Panc1 (cell line): ENCODE data around the gene PMFBP1. TPM values are rescaled to one million over a fixed set of nuclear protein-coding genes. Genes with fewer than 3 reads are reported as not detected.

Source experiments
- ATAC-seq: fragments of 200-7000 bp; cut with Tn5 transposase; 2 replicates; pipeline ENCODE4 v1.9.1; 2020; ENCODE audit warnings: mild to moderate bottlenecking, moderate library complexity
- BruUV-seq: library from RNA; stranded (reverse); fragments of 400-500 nt; replicated peaks from 2 replicates; lab custom pipeline; 2021; lab: Mats Ljungman, UMichigan
- CTCF ChIA-PET: fragments of 300-600 bp; sonication (Branson Sonifier 250); formaldehyde crosslinking; loops from one replicate; lab custom pipeline; 2022; ENCODE audit warnings: antibody characterized with exemption; lab: Charles Lee
- POLR2A ChIA-PET: fragments of 300-600 bp; sonication (Branson Sonifier 250); formaldehyde crosslinking; loops from one replicate; lab custom pipeline; 2022; ENCODE audit warnings: antibody characterized with exemption; lab: Charles Lee
- DNase-seq: peaks from one replicate; pipeline ENCODE4 v3.0.0-alpha.2; 2010; ENCODE audit warnings: low read depth, low spot score
- H3K27ac ChIP-seq: 2 replicates; pipeline ENCODE4 v1.5.1; 2011; ENCODE audit warnings: mild to moderate bottlenecking, low read length, inconsistent platforms
- H3K27me3 ChIP-seq: fragments of 200-500 bp; sonication (Bioruptor generic); 2 replicates; pipeline ENCODE4 v1.6.0; 2014; ENCODE audit warnings: low read length, inconsistent platforms; ENCODE audit not compliant: control insufficient read depth, insufficient read depth
- H3K36me3 ChIP-seq: fragments of 200-500 bp; sonication (Bioruptor generic); 2 replicates; pipeline ENCODE4 v1.5.1; 2014; ENCODE audit warnings: inconsistent platforms, mild to moderate bottlenecking, low read length, moderate library complexity; ENCODE audit not compliant: control insufficient read depth, insufficient read depth
- H3K4me1 ChIP-seq: 2 replicates; pipeline ENCODE4 v1.5.1; 2011; ENCODE audit warnings: inconsistent platforms, mild to moderate bottlenecking, low read length, moderate library complexity; ENCODE audit not compliant: control insufficient read depth, insufficient read depth
- H3K4me3 ChIP-seq, 2 experiments: 2 replicates each; pipeline ENCODE4 v1.5.1; 2011 to 2012; ENCODE audit warnings: low read depth in 2 of 2, low read length in 2 of 2, mild to moderate bottlenecking in 2 of 2, inconsistent platforms in 1 of 2, moderate library complexity in 1 of 2
- H3K9me3 ChIP-seq: fragments of 200-500 bp; sonication (Bioruptor generic); 2 replicates; pipeline ENCODE4 v1.5.1; 2014; ENCODE audit warnings: low read depth, mild to moderate bottlenecking, inconsistent platforms, low read length, moderate library complexity; ENCODE audit not compliant: control insufficient read depth, insufficient read depth
- POLR2AphosphoS5 ChIP-seq: IDR thresholded peaks from 2 replicates; pipeline ENCODE4 v1.6.1; 2012; ENCODE audit warnings: mild to moderate bottlenecking, low read depth, low read length, moderate library complexity
- SIN3A ChIP-seq: IDR thresholded peaks from 2 replicates; pipeline ENCODE4 v1.6.1; 2012; ENCODE audit warnings: low read depth, mild to moderate bottlenecking, low read length, moderate library complexity, borderline replicate concordance; ENCODE audit not compliant: insufficient read depth
- TCF7L2 ChIP-seq: IDR thresholded peaks from 2 replicates; pipeline ENCODE4 v1.6.1; 2011; ENCODE audit warnings: mild to moderate bottlenecking, low read depth, low read length, inconsistent platforms
- in situ Hi-C: cut with HindIII; loops from 2 replicates; pipeline ENCODE4 v1.10.0; 2016; ENCODE audit warnings: low sequenced_read_pairs, low pct_unique_long_range_greater_than_20kb
- intact Hi-C: fragments of 100-400 bp; cut with micrococcal nuclease; formaldehyde crosslinking; loops from one replicate; pipeline ENCODE4 v1.10.0; 2022; ENCODE audit not compliant: unreplicated experiment
- total RNA-seq: library from RNA; stranded (reverse); gene quantifications from one replicate; pipeline ENCODE4 v1.2.1, GENCODE V29; 2021; ENCODE audit not compliant: unreplicated experiment
- TF ChIP-seq, protein P1 (sequence below): fragments of 450-650 bp; IDR thresholded peaks from 2 replicates; pipeline ENCODE4 v1.5.1; 2017; ENCODE audit warnings: mild to moderate bottlenecking
- TF ChIP-seq, protein P2 (sequence below), 2 experiments: IDR thresholded peaks; 2 replicates each; pipeline ENCODE4 v1.6.1; 2011 to 2012; ENCODE audit warnings: low read depth in 2 of 2, control low read depth in 1 of 2, low read length in 1 of 2, mild to moderate bottlenecking in 1 of 2, moderate library complexity in 1 of 2; ENCODE audit not compliant: insufficient read depth in 1 of 2

The PMFBP1 gene
- total RNA-seq, 1 experiment from 2014 or later: 0.10 TPM

DNA sequence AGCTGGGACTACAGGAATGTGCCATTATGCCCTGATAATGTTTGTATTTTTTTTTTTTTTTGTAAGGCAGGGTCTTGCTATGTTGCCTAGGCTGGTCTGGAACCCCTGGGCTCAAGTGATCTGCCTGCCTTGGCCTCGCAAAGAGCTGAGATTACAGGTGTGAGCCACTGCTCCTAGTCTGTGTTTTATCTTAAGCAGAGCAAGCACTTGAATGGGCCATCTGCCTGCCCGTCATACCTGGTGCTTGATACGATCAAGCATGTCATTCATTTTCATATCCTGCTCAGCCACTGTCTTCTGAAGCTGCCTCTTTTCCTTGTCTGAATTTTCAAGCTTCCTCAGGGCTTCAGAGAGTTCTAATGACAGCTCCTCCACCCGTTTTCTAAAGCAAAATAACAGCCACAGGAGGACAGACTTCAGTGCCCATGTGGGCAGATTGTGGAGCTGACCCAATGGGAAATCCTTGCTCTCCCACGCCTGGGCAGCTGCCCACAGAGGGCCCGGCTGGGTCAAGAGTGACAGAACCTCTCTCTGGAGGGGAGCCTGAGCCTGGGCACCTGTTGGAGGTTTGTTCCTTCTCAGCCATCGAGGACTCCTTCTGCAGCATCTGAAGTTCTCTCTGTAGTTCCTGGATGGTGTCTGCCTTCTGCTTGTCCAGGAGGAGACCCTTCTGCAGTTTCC, 41.8 kb downstream of the PMFBP1 start:
- ATAC-seq: no peak
- H3K36me3 ChIP-seq: no peaks in the 10 kb centered on the region
- peaks cover 2% of the 10 kb centered on the region; the same call in 1 of the 2 replicates for H3K27me3 ChIP-seq
- ChIA-PET POLR2A (no interaction called here), CTCF (interaction anchor here (0.6 to 0.7 kb wide), 2 partner anchors 24 to 285 kb away, joined by 6 to 10 read pairs; no protein-coding TSS in a partner anchor)
- no peak overlapping the region for H3K27ac ChIP-seq
- H3K9me3 ChIP-seq: no peaks in the 10 kb centered on the region
- in situ Hi-C loops (no loop called here), intact Hi-C loops (loop anchor here (5.0 kb wide), 1 partner anchor 337 kb away; no protein-coding TSS in a partner anchor)
- H3K4me3 ChIP-seq: no peak overlapping the region
- BruUV-seq: no TSS peak
- TF ChIP-seq TCF7L2 (no peak), POLR2AphosphoS5 (no peak), SIN3A (no peak)
- TF ChIP-seq, protein P1, sequence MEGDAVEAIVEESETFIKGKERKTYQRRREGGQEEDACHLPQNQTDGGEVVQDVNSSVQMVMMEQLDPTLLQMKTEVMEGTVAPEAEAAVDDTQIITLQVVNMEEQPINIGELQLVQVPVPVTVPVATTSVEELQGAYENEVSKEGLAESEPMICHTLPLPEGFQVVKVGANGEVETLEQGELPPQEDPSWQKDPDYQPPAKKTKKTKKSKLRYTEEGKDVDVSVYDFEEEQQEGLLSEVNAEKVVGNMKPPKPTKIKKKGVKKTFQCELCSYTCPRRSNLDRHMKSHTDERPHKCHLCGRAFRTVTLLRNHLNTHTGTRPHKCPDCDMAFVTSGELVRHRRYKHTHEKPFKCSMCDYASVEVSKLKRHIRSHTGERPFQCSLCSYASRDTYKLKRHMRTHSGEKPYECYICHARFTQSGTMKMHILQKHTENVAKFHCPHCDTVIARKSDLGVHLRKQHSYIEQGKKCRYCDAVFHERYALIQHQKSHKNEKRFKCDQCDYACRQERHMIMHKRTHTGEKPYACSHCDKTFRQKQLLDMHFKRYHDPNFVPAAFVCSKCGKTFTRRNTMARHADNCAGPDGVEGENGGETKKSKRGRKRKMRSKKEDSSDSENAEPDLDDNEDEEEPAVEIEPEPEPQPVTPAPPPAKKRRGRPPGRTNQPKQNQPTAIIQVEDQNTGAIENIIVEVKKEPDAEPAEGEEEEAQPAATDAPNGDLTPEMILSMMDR: no peak
- TF ChIP-seq, protein P2, sequence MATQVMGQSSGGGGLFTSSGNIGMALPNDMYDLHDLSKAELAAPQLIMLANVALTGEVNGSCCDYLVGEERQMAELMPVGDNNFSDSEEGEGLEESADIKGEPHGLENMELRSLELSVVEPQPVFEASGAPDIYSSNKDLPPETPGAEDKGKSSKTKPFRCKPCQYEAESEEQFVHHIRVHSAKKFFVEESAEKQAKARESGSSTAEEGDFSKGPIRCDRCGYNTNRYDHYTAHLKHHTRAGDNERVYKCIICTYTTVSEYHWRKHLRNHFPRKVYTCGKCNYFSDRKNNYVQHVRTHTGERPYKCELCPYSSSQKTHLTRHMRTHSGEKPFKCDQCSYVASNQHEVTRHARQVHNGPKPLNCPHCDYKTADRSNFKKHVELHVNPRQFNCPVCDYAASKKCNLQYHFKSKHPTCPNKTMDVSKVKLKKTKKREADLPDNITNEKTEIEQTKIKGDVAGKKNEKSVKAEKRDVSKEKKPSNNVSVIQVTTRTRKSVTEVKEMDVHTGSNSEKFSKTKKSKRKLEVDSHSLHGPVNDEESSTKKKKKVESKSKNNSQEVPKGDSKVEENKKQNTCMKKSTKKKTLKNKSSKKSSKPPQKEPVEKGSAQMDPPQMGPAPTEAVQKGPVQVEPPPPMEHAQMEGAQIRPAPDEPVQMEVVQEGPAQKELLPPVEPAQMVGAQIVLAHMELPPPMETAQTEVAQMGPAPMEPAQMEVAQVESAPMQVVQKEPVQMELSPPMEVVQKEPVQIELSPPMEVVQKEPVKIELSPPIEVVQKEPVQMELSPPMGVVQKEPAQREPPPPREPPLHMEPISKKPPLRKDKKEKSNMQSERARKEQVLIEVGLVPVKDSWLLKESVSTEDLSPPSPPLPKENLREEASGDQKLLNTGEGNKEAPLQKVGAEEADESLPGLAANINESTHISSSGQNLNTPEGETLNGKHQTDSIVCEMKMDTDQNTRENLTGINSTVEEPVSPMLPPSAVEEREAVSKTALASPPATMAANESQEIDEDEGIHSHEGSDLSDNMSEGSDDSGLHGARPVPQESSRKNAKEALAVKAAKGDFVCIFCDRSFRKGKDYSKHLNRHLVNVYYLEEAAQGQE (IDR thresholded peaks at IDR 0.05; ENCODE audit: insufficient read depth in 1 of 2, low read depth in 2 of 2, low read length in 1 of 2): no peak
- H3K4me1 ChIP-seq: no peaks in the 10 kb centered on the region
- no peak for DNase-seq

DNA sequence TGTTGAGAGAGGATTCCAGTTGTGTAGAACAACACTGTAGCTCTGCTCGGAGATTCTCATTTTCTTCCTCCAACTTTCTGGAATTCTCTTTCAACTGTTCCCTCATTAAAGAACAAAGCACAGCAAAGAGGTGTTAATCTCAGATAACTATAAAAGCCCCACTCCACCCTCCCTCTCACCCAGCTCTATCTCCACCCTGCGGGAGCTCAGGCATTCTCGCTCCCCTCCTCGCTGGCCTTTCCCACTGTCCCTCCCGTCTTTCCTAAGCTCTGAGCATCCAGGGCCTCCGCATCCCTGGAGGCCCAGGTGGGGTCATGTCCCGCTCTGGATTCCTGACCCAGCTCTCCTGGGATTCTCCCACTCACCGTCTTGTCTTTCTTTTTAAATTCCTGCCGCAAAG, 43.3 kb downstream of the PMFBP1 start:
- H3K27ac ChIP-seq: no peak overlapping the region
- TF ChIP-seq SIN3A (no peak), POLR2AphosphoS5 (no peak), TCF7L2 (no peak)
- TF ChIP-seq, protein P1: no peak
- TF ChIP-seq, protein P2 (IDR thresholded peaks at IDR 0.05; ENCODE audit: insufficient read depth in 1 of 2, low read depth in 2 of 2, low read length in 1 of 2): no peak
- CTCF ChIA-PET: no interaction called here
- POLR2A ChIA-PET: interaction anchor here (0.6 kb wide), 1 partner anchor 580 kb away, joined by 3 read pairs; no protein-coding TSS in a partner anchor
- intact Hi-C loops (loop anchor here (5.0 kb wide), 1 partner anchor 339 kb away; no protein-coding TSS in a partner anchor), in situ Hi-C loops (no loop called here)
- BruUV-seq: no TSS peak
- H3K27me3 ChIP-seq: peaks cover 2% of the 10 kb centered on the region; the same call in 1 of the 2 replicates
- no peaks in the 10 kb centered on the region for H3K9me3 ChIP-seq
- ATAC-seq (no peak), DNase-seq (no peak)
- no peaks in the 10 kb centered on the region for H3K36me3 ChIP-seq
- no peaks in the 10 kb centered on the region for H3K4me1 ChIP-seq
- H3K4me3 ChIP-seq: no peak overlapping the region
